Posterior vena cava (tissue), 2 donors: Measurements from ENCODE around the gene AGBL4. TPM values are rescaled to one million over a fixed set of nuclear protein-coding genes. Genes with fewer than 3 reads are reported as not detected.

ENCODE experiments used
- DNase-seq: peaks from one replicate; pipeline ENCODE4 v3.0.0-alpha.2; 2020; ENCODE audit warnings: low spot score
- intact Hi-C, 2 donors: fragments of 100-400 bp; cut with DNase I; formaldehyde crosslinking; loops; one replicate each; pipeline versions ENCODE4 v1.14.1 to v1.14.2; 2022 to 2023
- total RNA-seq, 2 donors: library from RNA; stranded (reverse); fragmentation: NEBNext Ultra II Directional; extraction: Animal tissue kit (Norgen Biotek cat#: 25700); gene quantifications; one replicate each; pipeline ENCODE4 v1.2.1, GENCODE V29; 2021
- donor health status: DM: yes; HTN: yes; CAD: no.
- donor health status: DM: yes; HTN: yes; CAD: no.

Gene AGBL4
- total RNA-seq, 2 donors from 2014 or later, result not detected

DNA sequence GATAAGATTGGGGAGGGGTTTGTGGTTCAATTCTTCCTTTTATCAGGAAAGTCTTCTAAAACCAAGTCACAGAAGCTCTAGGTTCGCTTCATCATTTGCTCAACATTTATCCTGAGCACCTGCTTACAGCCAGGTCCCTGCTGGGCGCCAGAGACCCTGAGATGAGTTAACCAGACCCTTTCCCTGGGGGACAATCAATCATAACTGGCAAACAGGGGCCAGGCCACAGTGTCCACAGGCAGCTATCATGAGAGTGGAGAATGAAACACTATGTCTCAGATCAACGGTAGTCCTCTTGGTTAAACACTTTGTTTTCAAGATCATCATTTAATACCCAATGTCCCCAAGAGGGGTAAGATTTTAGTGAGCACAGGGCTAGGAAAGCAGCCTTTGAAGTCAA, 1393.9 kb downstream of the AGBL4 start:
- intact Hi-C loops, result no loop called here
- DNase-seq, result no peak

- intact Hi-C loops, result no loop called here
- DNase-seq, result no peak
Measured at GRCh38 chr1:48627486-48627885, 1396.3 kb downstream of the AGBL4 start.

DNA sequence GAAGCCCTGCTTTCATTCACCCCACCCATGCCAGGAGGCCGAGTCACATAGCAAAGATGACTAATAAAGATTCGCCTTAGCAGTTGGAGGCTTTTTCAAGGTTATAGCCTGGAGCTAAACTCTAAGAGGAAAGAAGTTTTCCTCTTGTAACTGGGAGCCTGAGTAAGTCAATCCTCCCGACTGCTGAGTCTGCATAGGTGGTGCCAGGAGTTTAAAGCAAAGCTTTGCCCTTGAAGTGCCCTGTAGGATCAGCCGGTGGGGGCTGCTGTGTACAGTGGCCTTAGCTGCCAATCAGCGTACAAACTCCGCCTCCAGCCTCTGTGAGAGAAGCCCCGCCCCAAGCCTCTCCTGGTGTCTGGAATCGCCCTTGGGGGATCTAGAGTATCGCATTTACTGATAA, 1404.2 kb downstream of the AGBL4 start:
- intact Hi-C loops, result no loop called here
- no peak for DNase-seq

GRCh38 chr1:48617252-48617651, 1406.5 kb downstream of the AGBL4 start:
- DNase-seq, result no peak
- intact Hi-C loops, result no loop called here

DNA sequence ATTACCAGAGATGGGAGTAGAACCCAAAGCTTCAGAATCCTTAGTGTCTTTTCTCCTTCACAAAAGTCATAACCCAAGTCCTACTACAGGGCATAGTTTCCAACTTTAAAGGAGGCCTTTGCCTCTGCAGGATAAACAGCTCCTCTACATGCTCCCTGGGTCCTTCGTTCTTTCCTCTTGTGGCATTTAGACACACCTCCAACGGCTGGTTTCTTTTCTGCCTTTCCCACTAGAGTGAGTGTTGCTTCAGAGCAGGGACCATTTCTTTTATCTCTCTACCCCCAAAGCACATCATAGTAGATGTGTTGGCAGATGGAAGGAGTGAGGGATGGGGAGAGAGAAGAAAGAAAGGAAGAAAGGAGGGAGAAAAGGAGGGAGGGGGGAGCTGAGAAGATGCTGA, 1407.0 kb downstream of the AGBL4 start:
- intact Hi-C loops, result no loop called here
- DNase-seq, result no peak

DNA sequence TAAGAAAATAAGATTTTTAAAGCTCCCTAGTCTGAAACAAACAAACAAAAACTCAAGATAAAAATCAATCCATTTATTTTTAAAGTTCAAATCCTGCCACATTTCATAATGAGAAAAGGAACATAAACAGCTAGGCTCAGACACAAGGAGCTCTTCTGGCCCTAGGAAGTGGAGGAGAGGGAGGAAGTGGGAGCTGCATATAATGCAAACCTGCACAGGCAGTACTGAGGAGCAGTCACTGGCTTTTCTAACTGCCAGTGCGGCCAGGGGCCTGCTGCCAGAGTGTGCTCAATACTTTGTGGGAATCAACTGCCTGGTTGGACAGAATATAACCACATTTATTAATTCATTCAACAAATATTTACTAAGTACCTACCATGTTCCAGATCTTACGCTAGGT, 1411.9 kb downstream of the AGBL4 start:
- no peak for DNase-seq
- intact Hi-C loops, result no loop called here

DNA sequence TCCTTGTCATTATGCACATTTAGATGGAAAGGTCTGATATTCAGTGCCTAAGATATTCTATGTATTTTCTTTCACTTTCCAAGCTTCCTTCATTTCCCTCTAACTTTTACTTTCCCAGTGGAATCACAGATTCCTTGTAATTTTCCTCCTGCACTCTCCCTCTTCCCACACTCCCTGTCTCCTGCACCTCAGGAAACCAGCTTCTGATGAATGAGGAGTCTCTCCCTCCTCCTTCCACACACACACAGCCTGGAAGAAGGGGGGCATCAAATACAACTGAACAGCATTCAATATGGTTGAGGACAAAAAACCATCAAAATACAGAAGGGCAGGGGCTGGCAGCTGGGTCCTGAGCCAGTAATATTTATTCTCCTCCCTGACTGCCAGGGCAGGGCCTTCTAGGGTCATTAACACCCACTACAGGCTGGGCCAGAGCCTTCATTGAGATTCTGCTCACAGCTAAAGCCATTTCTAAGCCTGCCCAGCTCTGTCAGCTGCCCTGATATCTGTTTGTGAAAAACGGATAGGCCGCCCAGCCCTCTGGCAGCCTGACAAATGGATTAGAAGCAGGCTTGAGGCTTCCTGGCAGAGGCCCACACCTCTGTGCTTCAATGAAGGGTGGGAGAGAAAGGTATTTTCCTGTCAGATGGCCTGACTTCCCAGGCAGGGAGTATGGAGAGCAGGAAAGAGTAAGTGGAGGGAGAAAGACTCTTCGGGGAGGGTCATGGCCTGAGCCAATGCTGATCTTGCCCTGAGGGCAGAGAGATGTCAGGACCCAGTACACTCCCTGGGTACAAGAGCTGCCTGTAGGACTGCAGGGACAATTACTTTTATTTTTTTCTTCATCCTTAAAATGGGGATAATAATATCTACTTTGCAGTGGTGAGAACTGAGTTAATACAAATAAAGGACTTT, 1412.9 kb downstream of the AGBL4 start:
- intact Hi-C loops, result no loop called here
- DNase-seq, result no peak

DNA sequence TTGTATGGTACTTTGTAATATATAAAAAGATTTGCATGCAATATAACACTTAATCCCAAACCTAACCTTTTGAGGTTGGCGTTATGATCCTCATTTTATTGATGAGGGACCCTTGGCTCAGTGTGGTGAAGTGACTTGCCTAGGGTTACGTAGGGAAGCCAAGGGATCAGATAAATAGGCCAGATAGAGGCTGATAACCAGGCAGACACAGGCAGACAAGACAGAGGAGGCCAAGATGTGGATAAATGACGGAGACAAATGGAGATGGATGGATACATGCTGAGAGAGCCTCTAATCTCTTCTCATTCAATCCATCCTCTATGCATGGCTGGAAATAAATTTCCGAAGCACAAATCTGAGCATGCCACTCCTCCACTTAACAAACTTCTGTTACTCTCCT, 1414.9 kb downstream of the AGBL4 start:
- intact Hi-C loops, result no loop called here

DNA sequence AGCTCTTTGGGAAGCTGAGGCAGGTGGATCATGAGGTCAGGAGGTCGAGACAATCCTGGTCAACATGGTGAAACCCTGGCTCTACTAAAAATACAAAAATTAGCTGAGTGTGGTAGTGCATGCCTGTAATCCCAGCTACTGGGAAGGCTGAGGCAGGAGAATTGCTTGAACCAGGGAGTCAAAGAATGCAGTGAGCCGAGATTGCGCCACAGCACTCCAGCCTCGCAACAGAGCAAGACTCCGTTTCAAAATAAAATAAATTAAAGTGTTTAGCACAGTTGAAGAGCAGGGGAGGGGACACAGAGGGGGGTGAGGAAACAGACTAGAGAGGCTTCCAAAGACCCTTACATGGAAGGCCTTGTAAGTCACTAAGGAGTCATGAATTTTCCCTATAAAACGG, 1420.5 kb downstream of the AGBL4 start:
- intact Hi-C loops, result no loop called here
- DNase-seq, result no peak

More for the DNA sequence above, 1414.9 kb downstream of the AGBL4 start:
- DNase-seq, result no peak

DNA sequence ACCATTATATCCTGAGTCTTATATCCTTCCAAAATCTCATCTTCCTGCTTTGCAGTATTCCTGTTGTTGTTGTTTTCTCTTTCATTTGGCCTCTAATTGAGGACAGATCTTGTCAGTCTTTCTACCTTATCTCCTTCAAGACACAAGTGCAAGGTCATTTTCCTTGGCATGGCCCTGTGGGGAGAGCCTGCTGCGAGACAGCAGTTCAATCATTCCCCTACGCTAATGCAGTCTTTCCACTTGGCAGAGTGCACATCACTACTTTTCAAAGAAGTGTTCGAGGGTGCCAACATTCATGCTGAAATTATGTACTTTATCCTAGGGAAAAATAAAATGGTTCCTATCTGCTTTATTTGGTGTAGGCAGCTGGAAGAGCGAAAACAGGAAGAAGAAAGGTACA, 1421.4 kb downstream of the AGBL4 start:
- DNase-seq, result no peak
- intact Hi-C loops, result no loop called here

DNA sequence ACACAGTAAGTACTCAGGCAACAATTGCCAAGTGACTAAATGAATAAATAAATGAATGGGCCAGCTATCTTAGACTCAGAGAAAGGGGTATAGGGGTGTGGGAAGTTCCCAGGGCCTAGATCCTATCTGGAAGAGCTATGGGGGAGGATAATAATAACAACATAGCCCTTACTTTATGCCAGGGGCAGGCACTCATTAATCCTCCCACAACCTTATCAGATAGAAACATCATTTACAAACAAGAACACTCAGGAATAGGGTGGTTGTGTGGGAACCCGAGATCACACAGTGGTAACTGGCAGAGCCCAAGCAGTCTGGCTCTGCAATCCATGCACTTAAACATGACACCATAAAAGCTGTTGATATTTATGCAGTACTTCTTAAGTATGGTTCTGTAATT, 1423.6 kb downstream of the AGBL4 start:
- DNase-seq, result no peak
- intact Hi-C loops, result no loop called here

DNA sequence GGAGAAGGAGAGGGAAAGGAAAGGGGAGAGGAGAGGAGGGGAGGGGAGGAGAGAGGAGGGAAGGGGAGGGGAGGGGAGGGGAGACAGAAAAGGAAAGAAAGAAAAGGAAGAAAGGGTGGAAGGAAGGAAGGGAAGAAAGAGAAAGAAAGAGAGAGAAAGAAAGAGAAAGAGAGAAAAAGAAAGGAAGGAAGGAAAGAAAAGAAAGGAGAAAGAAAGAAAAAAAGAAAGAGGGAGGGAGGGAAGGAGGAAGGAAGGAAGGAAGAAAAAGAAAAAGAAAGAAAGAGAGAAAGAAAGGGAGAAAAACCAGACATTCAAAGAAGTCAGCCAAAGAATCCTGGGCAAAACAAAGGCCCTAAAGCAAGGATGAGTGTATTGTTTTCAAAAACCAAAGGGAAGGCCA, 1426.1 kb downstream of the AGBL4 start:
- DNase-seq, result no peak
- intact Hi-C loops, result no loop called here

- DNase-seq, result no peak
- intact Hi-C loops, result no loop called here
Measured at GRCh38 chr1:48596046-48596445, 1427.7 kb downstream of the AGBL4 start.

DNA sequence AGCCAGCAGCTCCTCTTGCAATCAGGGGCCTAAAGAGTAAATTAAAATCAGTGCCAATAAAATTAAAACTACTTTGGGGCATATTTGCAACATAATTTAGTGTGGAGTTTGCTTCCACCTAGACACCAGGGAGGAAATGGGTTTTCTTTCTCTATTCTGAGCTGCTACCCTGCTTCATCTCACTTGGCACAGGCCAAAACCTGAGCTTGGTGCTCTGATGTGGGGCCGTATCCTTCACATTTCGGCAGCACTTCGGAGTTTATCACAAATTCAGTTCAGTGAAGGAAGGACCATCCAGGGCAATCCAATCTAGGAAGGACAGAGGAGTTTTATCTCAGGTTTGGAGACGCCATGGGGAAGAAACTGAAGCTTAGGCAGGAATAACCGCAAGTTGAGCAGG, 1428.1 kb downstream of the AGBL4 start:
- DNase-seq, result no peak
- intact Hi-C loops, result no loop called here

- no peak for DNase-seq
- intact Hi-C loops, result no loop called here
Measured at GRCh38 chr1:48592330-48592729, 1431.4 kb downstream of the AGBL4 start.

DNA sequence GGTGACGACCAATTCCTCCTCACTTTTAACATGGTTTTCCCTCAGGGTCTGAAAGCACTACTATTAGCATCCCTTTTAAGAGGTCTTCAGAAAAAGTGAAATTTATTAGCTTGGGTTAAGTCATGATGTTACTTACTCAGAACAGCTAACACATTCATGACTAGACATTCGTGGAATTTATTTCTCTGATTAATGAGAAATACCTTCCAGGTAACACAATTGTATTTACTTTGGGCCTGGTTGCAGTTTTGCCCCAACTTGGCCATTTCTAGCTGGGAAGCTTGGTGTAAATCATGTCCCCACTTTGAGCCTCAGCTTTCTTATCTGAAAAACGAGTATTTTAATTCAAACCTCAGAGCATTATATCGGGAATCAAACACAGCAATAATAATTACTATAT, 1432.6 kb downstream of the AGBL4 start:
- no peak for DNase-seq
- intact Hi-C loops, result no loop called here

- DNase-seq, result no peak
- intact Hi-C loops, result no loop called here
Measured at GRCh38 chr1:48588061-48588460, 1435.7 kb downstream of the AGBL4 start.

DNA sequence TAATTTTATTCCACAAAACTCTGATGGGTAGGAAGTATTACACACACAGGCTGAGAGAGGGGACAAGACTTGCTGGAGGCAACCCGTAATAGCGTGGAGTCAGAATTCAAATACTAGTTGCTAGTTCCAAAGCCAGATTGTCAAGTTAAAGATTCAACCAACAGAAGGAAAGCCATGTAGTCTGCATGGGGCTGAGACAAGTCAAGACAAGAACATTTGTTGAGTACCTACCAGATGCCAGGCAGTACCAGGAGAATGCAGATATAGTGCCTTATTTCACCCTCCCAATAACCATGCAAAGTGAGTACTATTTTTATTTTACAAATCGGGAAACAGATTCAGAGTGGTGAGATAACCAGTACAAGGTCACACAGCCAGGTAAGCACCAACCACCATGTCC, 1441.3 kb downstream of the AGBL4 start:
- intact Hi-C loops, result loop anchor here in 1 of 2 donors (5.0 kb wide), 1 partner anchor 100 kb away; no protein-coding TSS in a partner anchor
- no peak for DNase-seq

DNA sequence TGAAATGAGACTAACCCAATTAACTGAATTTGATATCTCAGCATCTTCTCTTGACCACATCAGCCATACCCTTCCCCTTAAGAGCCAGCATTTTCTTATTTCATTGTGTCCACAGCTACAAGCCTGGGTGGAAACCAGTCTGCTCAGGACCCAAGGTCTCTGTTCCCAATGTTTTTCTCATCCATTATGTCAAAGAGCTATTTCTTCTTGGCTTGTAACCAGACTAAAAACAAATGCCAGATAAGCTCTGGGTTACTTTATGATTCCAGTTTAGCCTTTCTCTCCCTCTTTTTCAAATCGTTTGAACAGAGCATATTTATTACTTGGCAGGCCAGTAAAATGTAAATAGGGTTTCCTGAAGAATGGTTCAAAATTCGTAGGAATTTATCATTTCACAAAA, 1442.5 kb downstream of the AGBL4 start:
- intact Hi-C loops, result loop anchor here in 1 of 2 donors (5.0 kb wide), 1 partner anchor 101 kb away; no protein-coding TSS in a partner anchor

DNA sequence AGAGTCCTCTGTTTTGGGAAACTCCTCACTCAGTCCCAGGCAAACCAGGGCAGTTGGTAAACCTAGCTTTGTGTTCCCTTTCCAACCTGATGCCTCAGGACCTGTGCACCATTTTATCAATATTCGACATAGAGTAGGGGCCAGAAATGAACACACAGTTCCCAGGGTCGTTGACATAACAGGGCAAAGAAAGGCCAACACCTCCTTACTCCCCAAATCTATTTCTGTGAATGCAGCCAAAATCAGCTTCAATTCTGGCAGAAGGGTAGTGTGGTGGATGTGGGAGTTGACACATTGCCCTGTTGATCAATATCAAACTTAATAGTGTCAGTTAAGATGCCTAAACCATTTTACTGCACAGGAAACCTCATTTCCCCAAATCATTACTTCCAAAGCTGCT, 1447.2 kb downstream of the AGBL4 start:
- intact Hi-C loops, result no loop called here
- no peak for DNase-seq

More for the DNA sequence above, 1442.5 kb downstream of the AGBL4 start:
- no peak for DNase-seq

DNA sequence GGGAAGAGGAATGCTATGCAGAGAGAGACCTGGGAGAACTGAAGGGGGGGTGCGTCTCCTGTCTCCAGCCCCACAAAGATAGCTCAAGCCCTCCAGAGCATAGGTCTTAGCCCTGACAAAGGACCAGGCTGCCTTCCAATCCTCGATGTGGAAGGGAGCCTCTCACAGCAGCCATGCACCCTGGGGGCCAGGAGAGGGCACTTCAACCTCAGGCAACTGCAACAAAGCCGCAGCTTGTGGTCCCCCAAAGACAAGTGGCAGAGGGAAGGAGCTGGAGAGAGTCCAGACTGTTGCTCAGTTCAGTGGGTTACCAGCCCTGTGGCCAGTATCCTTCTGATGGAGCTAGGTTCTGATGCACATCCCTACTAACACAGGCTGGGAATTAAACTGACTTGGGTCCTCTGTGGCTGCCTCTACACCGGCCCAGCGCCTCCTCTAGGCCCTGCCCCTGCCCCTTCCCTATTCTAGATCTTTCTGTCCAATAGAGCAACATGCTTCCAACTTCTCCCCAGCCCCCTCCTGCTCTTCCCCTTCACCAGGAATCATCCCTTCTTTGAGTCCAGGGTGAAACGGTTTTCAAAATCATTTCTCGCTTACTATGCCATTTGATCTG, 1451.0 kb downstream of the AGBL4 start:
- DNase-seq, result peak; percentile 86
- intact Hi-C loops, result loop anchor here in 1 of 2 donors (5.0 kb wide), 1 partner anchor 125 kb away; no protein-coding TSS in a partner anchor
